Endothelial cell (in vitro differentiated cells): ENCODE measurements around the gene FOXK1. TPM values are rescaled to one million over a fixed set of nuclear protein-coding genes. Genes with fewer than 3 reads are reported as not detected.

Source experiments
- DNase-seq: peaks from one replicate; pipeline ENCODE4 v3.0.0; 2021; ENCODE audit warnings: low spot score
- H3K27ac Mint-ChIP-seq: one replicate; pipeline ENCODE4 v1.8.0; 2021; ENCODE audit warnings: mixed read lengths, inconsistent platforms; ENCODE audit not compliant: unreplicated experiment
- H3K27me3 Mint-ChIP-seq: one replicate; pipeline ENCODE4 v1.8.0; 2021; ENCODE audit warnings: mild to moderate bottlenecking, moderate library complexity, mixed read lengths, inconsistent platforms; ENCODE audit not compliant: unreplicated experiment
- H3K36me3 Mint-ChIP-seq: one replicate; pipeline ENCODE4 v1.8.0; 2021; ENCODE audit warnings: mild to moderate bottlenecking, low read depth, mixed read lengths, inconsistent platforms; ENCODE audit not compliant: unreplicated experiment
- H3K4me1 Mint-ChIP-seq: one replicate; pipeline ENCODE4 v1.8.0; 2021; ENCODE audit warnings: mild to moderate bottlenecking, mixed read lengths, inconsistent platforms; ENCODE audit not compliant: unreplicated experiment
- H3K4me3 Mint-ChIP-seq: one replicate; pipeline ENCODE4 v1.8.0; 2021; ENCODE audit warnings: mild to moderate bottlenecking, mixed read lengths, inconsistent platforms; ENCODE audit not compliant: unreplicated experiment
- H3K9me3 Mint-ChIP-seq: one replicate; pipeline ENCODE4 v1.8.0; 2021; ENCODE audit warnings: mixed read lengths, inconsistent platforms; ENCODE audit not compliant: unreplicated experiment
- total RNA-seq: library from RNA; stranded (reverse); fragmentation: NEBNext Ultra II Directional; extraction: Animal tissue kit (Norgen Biotek cat#: 25700); gene quantifications from one replicate; pipeline ENCODE4 v1.2.1, GENCODE V29; 2021; ENCODE audit not compliant: unreplicated experiment
- TF ChIP-seq, protein P1 (sequence below): fragments of 200-600 bp; sonication (generic); IDR thresholded peaks from one replicate; pipeline ENCODE4 v1.5.0; 2021; ENCODE audit warnings: antibody characterized with exemption; ENCODE audit not compliant: unreplicated experiment

FOXK1 gene
- total RNA-seq, 1 donor from 2014 or later = 73.8 TPM

DNA sequence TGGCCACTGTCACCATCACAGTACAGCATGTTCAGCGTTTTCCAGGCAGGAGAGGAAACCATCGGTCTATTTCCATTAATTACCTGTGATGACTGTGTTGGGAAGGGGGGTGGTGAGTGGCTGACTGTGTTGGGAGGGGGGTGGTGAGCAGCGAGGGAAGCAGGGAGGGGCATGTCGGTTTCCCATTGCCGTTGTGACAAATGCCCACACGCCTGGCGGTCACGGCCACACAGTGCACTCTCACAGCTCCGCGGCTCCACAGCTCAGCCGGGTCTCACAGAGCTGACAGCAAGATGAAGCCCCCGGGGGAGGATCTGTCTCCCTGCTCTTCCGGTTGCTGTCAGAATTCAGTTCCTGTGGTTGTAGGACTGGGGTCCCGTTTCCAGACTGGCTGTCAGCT, 132.3 kb downstream of the FOXK1 start:
- no peak for DNase-seq
- no peak overlapping the region for H3K27ac Mint-ChIP-seq
- H3K36me3 Mint-ChIP-seq = peaks cover 3% of the 10 kb centered on the region
- peaks cover under 1% of the 10 kb centered on the region for H3K4me1 Mint-ChIP-seq
- TF ChIP-seq, protein P1, sequence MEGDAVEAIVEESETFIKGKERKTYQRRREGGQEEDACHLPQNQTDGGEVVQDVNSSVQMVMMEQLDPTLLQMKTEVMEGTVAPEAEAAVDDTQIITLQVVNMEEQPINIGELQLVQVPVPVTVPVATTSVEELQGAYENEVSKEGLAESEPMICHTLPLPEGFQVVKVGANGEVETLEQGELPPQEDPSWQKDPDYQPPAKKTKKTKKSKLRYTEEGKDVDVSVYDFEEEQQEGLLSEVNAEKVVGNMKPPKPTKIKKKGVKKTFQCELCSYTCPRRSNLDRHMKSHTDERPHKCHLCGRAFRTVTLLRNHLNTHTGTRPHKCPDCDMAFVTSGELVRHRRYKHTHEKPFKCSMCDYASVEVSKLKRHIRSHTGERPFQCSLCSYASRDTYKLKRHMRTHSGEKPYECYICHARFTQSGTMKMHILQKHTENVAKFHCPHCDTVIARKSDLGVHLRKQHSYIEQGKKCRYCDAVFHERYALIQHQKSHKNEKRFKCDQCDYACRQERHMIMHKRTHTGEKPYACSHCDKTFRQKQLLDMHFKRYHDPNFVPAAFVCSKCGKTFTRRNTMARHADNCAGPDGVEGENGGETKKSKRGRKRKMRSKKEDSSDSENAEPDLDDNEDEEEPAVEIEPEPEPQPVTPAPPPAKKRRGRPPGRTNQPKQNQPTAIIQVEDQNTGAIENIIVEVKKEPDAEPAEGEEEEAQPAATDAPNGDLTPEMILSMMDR = no peak
- H3K27me3 Mint-ChIP-seq = no peaks in the 10 kb centered on the region
- H3K9me3 Mint-ChIP-seq = no peaks in the 10 kb centered on the region
- H3K4me3 Mint-ChIP-seq = no peak overlapping the region

DNA sequence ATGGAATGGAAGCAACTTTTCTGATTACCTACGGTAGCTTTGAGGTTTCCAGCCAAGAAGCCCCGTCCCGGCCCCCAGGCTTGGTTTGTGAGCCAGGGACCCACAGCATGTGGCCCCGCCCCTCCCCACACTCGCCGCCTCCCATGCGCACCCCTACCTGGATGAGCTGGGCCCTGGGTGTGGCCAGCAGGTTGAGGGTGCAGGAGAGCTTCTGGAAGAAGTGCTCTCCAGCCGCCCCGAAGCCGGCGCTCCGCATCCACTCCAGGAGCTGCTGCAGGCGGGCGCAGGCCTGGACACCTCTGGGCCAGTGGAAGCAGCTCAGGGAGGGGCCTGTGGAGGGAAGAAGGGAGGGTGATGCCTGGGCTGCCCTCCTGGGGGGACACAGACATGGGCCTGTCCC, 133.0 kb downstream of the FOXK1 start:
- no peaks in the 10 kb centered on the region for H3K27me3 Mint-ChIP-seq
- no peak overlapping the region for H3K27ac Mint-ChIP-seq
- no peak overlapping the region for H3K4me3 Mint-ChIP-seq
- TF ChIP-seq, protein P1 = no peak
- DNase-seq = no peak
- H3K36me3 Mint-ChIP-seq = peaks cover 3% of the 10 kb centered on the region
- H3K9me3 Mint-ChIP-seq = no peaks in the 10 kb centered on the region
- peaks cover 6% of the 10 kb centered on the region for H3K4me1 Mint-ChIP-seq

DNA sequence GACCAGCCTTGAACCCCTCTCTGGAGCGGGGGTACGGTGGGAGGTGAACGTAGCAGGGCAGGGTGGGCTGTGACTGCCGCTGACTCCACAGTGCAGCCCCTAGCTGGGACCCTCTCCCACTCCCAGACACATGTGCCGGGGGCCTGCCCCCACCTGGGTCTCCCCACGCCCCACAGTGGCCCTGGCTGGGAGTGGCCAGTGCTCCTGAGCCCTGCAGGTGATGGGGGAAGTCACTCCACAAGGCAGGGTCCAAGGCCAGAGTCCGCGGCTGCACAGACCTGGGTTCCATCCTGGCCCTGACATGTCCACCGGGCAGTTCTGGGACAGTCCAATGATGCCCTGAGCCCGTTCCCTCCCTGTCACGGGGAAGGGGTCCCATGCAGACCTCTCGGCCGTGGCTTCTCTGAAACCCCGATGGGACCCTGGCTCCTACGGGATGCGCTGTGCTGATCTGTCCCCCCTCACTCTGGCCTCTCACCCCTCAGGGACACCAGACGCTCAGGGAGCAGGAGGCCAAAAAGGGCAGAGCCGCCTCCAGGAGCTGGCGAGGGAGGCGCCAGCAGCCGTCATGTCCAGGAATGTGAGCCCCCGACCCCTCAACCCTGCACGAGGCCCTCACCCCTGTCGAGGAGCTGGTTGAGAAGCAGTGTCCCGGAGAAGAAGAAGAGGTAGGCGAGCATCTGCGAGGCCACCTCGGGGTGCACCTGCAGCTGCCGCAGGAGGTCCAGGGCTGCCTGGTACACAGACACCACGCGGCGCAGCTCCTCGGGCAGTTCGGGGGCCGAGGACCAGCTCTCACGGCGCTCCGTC, 133.7 kb downstream of the FOXK1 start:
- DNase-seq = no peak

DNA sequence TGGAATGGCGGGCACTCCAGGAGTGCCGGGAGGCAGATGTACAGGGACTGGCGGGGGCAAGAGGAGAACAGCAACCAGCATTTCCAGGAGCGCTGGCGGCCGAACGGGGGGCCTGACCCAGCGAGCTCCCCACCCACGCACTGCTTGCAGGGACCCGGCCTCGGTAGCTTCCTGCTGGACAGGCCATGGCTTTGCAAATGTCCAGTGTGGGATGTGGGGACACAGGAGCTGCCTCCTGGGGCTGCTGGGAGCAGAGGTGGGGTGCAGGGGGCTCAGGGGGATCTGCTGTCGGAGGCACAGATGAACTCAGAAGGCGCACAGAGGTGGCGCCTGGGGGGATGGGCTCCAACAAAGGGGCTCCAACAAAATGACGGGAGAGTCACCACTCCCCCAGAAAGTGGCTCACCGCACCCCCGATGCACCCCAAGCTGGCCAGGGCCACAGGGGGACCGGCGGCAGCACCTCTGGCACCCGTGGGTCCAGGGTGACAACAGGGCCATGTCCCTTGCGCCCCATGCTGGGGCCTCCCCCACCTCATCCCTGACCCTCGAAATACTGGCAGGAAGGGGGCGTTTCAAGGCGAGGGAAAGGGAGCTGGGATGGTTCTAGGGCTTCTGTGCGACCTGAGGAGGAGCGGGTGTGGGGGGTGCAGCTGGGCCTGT, 134.5 kb downstream of the FOXK1 start:
- Mint-ChIP-seq H3K27ac (no peak overlapping the region), H3K9me3 (no peaks in the 10 kb centered on the region), H3K4me3 (no peak overlapping the region), H3K4me1 (peaks cover 9% of the 10 kb centered on the region), H3K36me3 (peaks cover 3% of the 10 kb centered on the region), H3K27me3 (peaks cover 1% of the 10 kb centered on the region)
- no peak for DNase-seq
- TF ChIP-seq, protein P1 = no peak

More for the DNA sequence above, 133.7 kb downstream of the FOXK1 start:
- no peaks in the 10 kb centered on the region for H3K27me3 Mint-ChIP-seq
- H3K4me1 Mint-ChIP-seq = peaks cover 6% of the 10 kb centered on the region
- peaks cover 3% of the 10 kb centered on the region for H3K36me3 Mint-ChIP-seq
- H3K4me3 Mint-ChIP-seq = no peak overlapping the region
- H3K9me3 Mint-ChIP-seq = no peaks in the 10 kb centered on the region
- no peak overlapping the region for H3K27ac Mint-ChIP-seq
- TF ChIP-seq, protein P1 = no peak
